ENCODE measurements around the gene TNFRSF6B. TPM values are rescaled to one million over a fixed set of nuclear protein-coding genes. Genes with fewer than 3 reads are reported as not detected.

The TNFRSF6B gene
- total and polyA plus RNA-seq, 5 donors = 0.23 to 2.7 (median 1.2) TPM; not detected in 1

DNA sequence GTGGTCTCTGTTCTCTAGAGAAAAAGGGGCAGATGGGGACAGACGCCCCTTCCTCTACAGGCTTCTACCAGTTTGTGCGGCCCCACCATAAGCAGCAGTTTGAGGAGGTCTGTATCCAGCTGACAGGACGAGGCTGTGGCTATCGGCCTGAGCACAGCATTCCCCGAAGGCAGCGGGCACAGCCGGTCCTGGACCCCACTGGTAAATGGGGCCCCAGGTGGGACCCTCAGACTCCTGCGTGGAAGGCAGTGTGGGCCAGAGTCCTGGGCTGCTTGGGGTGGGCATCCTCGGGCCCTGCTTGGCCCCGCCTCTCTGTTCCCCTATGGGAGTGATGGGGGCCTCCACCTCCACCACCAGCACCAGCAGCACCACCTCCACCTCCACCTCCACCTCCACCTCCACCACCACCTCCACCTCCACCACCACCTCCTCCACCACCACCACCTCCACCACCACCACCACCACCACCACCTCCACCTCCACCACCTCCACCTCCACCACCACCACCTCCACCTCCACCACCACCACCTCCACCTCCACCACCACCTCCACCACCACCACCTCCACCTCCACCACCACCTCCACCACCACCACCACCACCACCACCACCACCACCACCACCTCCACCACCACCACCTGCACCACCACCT lies 3.2 kb upstream of the TNFRSF6B start:
- no peaks in the 10 kb centered on the region for H3K4me1 ChIP-seq (ENCODE audit: control insufficient read depth, insufficient read depth, low read length)
- DNase-seq (peak; percentile 21 to 65 (median 57)), ATAC-seq (no peak)
- H3K27me3 ChIP-seq (ENCODE audit: control insufficient read depth, insufficient read depth) = no peaks in the 10 kb centered on the region
- no peak overlapping the region for H3K27ac ChIP-seq (ENCODE audit: low read length)
- intact Hi-C loops (cut with DNase I) = no loop called here
- H3K9me3 ChIP-seq (ENCODE audit: control insufficient read depth, low read length) = no peaks in the 10 kb centered on the region
- H3K4me3 ChIP-seq (ENCODE audit: low read length) = no peak overlapping the region
- 76% methylated on average over 10 of the region's 10 CpGs for WGBS

DNA sequence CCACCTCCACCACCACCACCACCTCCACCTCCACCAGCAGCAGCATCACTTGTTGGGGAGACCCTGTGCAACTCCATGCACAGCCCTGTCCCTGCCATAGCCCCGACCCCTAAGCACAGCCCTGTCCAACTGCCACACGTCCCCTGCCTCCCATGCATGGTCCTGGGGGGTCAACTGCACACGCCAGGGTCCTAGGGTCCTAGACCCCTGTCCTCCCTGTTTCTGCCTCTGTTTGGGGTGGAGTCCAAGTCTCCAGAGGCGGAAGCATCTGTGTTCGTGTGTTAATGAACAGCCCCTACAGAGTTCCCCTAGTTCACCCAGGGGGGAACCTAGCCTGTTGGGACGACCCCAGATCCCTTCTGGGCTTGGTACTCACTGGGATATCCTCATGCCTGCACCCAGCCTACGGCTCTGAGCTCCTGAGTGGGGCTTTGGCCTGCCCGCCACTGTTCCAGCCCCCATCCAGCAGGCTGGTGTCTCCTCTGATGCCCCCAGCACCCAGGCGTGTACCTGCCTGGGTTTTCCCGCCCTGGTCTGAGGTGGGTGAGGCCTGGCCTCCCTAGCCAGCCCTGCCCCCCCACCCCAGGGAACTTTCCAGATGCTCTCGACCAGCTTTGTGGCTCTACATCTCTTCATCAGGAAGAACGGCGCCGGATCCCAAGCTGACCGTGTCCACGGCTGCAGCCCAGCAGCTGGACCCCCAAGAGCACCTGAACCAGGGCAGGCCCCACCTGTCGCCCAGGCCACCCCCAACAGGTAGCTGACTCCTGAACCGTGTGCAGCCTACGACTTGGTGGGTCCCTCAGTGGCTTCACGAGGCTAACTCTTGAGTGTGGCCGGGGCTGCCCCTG lies 2.5 kb upstream of the TNFRSF6B start:
- no peak overlapping the region for H3K27ac ChIP-seq (ENCODE audit: low read length)
- intact Hi-C loops (cut with DNase I) = no loop called here
- H3K4me3 ChIP-seq (ENCODE audit: low read length) = no peak overlapping the region
- H3K27me3 ChIP-seq (ENCODE audit: control insufficient read depth, insufficient read depth) = no peaks in the 10 kb centered on the region
- peak in 2 of 3 donors; percentile 9 to 29 for DNase-seq
- WGBS = 94% methylated on average over 21 of the region's 21 CpGs
- H3K9me3 ChIP-seq (ENCODE audit: control insufficient read depth, low read length) = no peaks in the 10 kb centered on the region
- H3K4me1 ChIP-seq (ENCODE audit: control insufficient read depth, insufficient read depth, low read length) = no peaks in the 10 kb centered on the region
- ATAC-seq = no peak

DNA sequence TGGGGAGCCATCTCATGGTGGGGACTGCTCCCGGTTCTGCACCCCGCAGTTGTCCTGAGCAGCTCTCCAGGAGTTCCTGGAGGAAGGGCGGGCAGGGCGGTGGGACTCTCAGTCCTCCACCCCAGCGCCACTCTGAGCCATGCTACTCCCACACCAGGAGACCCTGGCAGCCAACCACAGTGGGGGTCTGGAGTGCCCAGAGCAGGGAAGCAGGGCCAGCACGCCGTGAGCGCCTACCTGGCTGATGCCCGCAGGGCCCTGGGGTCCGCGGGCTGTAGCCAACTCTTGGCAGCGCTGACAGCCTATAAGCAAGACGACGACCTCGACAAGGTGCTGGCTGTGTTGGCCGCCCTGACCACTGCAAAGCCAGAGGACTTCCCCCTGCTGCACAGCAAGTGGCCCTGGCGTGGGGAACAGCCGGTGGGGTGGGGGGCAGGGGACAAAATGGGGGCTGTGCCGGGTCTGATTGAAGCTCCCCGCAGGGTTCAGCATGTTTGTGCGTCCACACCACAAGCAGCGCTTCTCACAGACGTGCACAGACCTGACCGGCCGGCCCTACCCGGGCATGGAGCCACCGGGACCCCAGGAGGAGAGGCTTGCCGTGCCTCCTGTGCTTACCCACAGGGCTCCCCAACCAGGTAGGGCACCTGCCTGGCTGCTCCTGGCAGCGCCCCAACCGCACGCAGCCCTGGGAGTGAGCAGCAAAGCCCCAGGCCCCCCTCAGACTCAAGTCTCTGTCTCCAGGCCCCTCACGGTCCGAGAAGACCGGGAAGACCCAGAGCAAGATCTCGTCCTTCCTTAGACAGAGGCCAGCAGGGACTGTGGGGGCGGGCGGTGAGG lies 1.6 kb upstream of the TNFRSF6B start:
- no peaks in the 10 kb centered on the region for H3K4me1 ChIP-seq (ENCODE audit: control insufficient read depth, insufficient read depth, low read length)
- no peaks in the 10 kb centered on the region for H3K9me3 ChIP-seq (ENCODE audit: control insufficient read depth, low read length)
- no peak overlapping the region for H3K4me3 ChIP-seq (ENCODE audit: low read length)
- intact Hi-C loops (cut with DNase I) = no loop called here
- 92% methylated on average over 37 of the region's 37 CpGs for WGBS
- no peaks in the 10 kb centered on the region for H3K27me3 ChIP-seq (ENCODE audit: control insufficient read depth, insufficient read depth)
- ATAC-seq (no peak), DNase-seq (peak in 2 of 3 donors; percentile 54 to 63)
- H3K27ac ChIP-seq (ENCODE audit: low read length) = no peak overlapping the region

DNA sequence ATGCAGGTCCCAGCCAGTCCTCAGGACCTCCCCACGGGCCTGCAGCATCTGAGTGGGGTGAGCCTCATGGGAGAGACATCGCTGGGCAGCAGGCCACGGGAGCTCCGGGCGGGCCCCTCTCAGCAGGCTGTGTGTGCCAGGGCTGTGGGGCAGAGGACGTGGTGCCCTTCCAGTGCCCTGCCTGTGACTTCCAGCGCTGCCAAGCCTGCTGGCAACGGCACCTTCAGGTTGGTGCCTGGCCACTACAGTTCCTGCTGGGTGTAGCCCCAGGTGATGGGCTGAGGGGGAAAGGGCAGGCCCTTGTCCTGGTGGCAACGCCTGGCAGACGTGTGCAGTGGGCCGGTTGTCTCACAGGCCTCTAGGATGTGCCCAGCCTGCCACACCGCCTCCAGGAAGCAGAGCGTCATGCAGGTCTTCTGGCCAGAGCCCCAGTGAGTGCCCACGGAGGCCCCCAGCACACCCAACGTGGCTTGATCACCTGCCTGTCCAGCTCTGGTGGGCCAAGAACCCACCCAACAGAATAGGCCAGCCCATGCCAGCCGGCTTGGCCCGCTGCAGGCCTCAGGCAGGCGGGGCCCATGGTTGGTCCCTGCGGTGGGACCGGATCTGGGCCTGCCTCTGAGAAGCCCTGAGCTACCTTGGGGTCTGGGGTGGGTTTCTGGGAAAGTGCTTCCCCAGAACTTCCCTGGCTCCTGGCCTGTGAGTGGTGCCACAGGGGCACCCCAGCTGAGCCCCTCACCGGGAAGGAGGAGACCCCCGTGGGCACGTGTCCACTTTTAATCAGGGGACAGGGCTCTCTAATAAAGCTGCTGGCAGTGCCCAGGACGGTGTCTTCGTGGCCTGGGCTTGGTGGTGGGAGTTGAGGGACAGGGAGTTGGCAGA lies 787 bp upstream of the TNFRSF6B start:
- no peaks in the 10 kb centered on the region for H3K4me1 ChIP-seq (ENCODE audit: control insufficient read depth, insufficient read depth, low read length)
- intact Hi-C loops (cut with DNase I) = no loop called here
- H3K9me3 ChIP-seq (ENCODE audit: control insufficient read depth, low read length) = no peaks in the 10 kb centered on the region
- H3K4me3 ChIP-seq (ENCODE audit: low read length) = no peak overlapping the region
- WGBS = 76% methylated on average over 25 of the region's 25 CpGs
- no peaks in the 10 kb centered on the region for H3K27me3 ChIP-seq (ENCODE audit: control insufficient read depth, insufficient read depth)
- ATAC-seq = peak; percentile 7 to 36
- peak; percentile 50 to 85 (median 76) for DNase-seq
- no peak overlapping the region for H3K27ac ChIP-seq (ENCODE audit: low read length)

DNA sequence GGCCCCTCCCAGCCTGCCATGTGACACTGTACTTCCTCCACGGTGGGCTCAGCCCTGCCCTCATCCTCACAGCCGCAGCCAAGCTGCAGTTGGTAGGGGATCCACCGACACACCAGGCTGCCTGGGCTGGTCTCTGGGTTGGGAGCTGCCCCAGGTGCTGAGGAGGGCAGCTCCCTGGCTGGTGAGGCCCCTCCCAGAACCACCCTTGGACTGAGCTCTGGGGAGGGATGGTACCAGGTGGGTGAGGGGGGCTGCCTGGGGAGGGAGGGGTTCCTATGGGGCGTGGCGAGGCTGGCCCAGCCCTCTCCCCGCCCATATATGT lies 185 bp upstream of the TNFRSF6B start:
- no peaks in the 10 kb centered on the region for H3K4me1 ChIP-seq (ENCODE audit: control insufficient read depth, insufficient read depth, low read length)
- no peaks in the 10 kb centered on the region for H3K9me3 ChIP-seq (ENCODE audit: control insufficient read depth, low read length)
- 32% methylated on average over 6 of the region's 6 CpGs for WGBS
- H3K27me3 ChIP-seq (ENCODE audit: control insufficient read depth, insufficient read depth) = no peaks in the 10 kb centered on the region
- no peak overlapping the region for H3K27ac ChIP-seq (ENCODE audit: low read length)
- ATAC-seq (peak; percentile 18 to 20), DNase-seq (peak in 2 of 3 donors; percentile 59 to 65)
- intact Hi-C loops (cut with DNase I) = no loop called here
- H3K4me3 ChIP-seq (ENCODE audit: low read length) = no peak overlapping the region

DNA sequence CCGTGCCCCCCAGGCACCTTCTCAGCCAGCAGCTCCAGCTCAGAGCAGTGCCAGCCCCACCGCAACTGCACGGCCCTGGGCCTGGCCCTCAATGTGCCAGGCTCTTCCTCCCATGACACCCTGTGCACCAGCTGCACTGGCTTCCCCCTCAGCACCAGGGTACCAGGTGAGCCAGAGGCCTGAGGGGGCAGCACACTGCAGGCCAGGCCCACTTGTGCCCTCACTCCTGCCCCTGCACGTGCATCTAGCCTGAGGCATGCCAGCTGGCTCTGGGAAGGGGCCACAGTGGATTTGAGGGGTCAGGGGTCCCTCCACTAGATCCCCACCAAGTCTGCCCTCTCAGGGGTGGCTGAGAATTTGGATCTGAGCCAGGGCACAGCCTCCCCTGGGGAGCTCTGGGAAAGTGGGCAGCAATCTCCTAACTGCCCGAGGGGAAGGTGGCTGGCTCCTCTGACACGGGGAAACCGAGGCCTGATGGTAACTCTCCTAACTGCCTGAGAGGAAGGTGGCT lies 960 bp downstream of the TNFRSF6B start:
- H3K27me3 ChIP-seq (ENCODE audit: control insufficient read depth, insufficient read depth) = no peaks in the 10 kb centered on the region
- no peaks in the 10 kb centered on the region for H3K4me1 ChIP-seq (ENCODE audit: control insufficient read depth, insufficient read depth, low read length)
- DNase-seq = peak in 2 of 3 donors; percentile 43 to 64
- H3K4me3 ChIP-seq (ENCODE audit: low read length) = no peak overlapping the region
- intact Hi-C loops (cut with DNase I) = no loop called here
- H3K9me3 ChIP-seq (ENCODE audit: control insufficient read depth, low read length) = no peaks in the 10 kb centered on the region
- 54% methylated on average over 7 of the region's 7 CpGs for WGBS
- H3K27ac ChIP-seq (ENCODE audit: low read length) = no peak overlapping the region
- no peak for ATAC-seq

DNA sequence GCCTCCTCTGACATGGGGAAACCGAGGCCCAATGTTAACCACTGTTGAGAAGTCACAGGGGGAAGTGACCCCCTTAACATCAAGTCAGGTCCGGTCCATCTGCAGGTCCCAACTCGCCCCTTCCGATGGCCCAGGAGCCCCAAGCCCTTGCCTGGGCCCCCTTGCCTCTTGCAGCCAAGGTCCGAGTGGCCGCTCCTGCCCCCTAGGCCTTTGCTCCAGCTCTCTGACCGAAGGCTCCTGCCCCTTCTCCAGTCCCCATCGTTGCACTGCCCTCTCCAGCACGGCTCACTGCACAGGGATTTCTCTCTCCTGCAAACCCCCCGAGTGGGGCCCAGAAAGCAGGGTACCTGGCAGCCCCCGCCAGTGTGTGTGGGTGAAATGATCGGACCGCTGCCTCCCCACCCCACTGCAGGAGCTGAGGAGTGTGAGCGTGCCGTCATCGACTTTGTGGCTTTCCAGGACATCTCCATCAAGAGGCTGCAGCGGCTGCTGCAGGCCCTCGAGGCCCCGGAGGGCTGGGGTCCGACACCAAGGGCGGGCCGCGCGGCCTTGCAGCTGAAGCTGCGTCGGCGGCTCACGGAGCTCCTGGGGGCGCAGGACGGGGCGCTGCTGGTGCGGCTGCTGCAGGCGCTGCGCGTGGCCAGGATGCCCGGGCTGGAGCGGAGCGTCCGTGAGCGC lies 1.6 kb downstream of the TNFRSF6B start:
- intact Hi-C loops (cut with DNase I) = no loop called here
- H3K4me1 ChIP-seq (ENCODE audit: control insufficient read depth, insufficient read depth, low read length) = no peaks in the 10 kb centered on the region
- ATAC-seq = no peak
- peak in 2 of 3 donors; percentile 45 to 50 for DNase-seq
- H3K27ac ChIP-seq (ENCODE audit: low read length) = no peak overlapping the region
- no peak overlapping the region for H3K4me3 ChIP-seq (ENCODE audit: low read length)
- H3K9me3 ChIP-seq (ENCODE audit: control insufficient read depth, low read length) = no peaks in the 10 kb centered on the region
- 77% methylated on average over 40 of the region's 40 CpGs for WGBS
- no peaks in the 10 kb centered on the region for H3K27me3 ChIP-seq (ENCODE audit: control insufficient read depth, insufficient read depth)

DNA sequence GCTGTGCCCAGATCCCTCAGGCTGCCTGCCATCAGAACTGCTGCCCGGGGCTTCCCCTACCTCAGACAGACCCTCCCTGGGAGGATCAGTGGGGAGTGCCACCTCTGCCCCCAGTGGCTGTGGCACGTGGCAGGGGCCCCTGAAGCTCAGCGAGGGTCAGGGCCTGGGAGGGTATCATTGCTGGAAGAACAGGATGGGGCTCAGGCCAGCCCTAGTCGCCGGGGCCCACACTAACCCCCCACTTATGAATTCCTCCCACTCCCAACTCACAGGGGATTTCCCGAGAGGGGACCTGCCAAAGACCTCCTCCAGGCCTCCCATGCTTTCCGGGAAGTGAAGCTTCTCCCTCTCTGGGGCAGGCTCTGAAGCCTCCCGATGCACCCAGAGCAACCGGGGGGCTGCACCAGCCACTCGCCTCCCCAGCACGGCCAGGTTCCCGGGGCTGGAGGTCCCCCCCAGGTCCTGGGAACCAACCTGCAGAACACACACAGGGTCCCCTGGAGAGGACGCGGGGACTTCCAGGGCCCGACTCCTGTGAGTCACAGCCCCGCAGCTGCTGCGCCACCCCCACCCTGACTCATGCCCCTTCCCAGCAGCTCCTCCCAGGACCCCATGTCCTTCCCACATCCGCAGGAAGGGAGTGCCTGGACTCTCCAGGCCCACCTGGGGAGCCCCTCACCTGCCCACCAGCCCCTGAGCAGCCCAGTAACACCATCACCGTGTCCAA lies 2.5 kb downstream of the TNFRSF6B start:
- no peaks in the 10 kb centered on the region for H3K27me3 ChIP-seq (ENCODE audit: control insufficient read depth, insufficient read depth)
- peak in 1 of 2 donors; percentile 39 for ATAC-seq
- peak overlapping the region; percentile 7 for H3K27ac ChIP-seq (ENCODE audit: low read length)
- peak; percentile 74 to 80 (median 78) for DNase-seq
- H3K4me1 ChIP-seq (ENCODE audit: control insufficient read depth, insufficient read depth, low read length) = no peaks in the 10 kb centered on the region
- H3K4me3 ChIP-seq (ENCODE audit: low read length) = no peak overlapping the region
- WGBS = 39% methylated on average over 19 of the region's 19 CpGs
- intact Hi-C loops (cut with DNase I) = no loop called here
- H3K9me3 ChIP-seq (ENCODE audit: control insufficient read depth, low read length) = no peaks in the 10 kb centered on the region

DNA sequence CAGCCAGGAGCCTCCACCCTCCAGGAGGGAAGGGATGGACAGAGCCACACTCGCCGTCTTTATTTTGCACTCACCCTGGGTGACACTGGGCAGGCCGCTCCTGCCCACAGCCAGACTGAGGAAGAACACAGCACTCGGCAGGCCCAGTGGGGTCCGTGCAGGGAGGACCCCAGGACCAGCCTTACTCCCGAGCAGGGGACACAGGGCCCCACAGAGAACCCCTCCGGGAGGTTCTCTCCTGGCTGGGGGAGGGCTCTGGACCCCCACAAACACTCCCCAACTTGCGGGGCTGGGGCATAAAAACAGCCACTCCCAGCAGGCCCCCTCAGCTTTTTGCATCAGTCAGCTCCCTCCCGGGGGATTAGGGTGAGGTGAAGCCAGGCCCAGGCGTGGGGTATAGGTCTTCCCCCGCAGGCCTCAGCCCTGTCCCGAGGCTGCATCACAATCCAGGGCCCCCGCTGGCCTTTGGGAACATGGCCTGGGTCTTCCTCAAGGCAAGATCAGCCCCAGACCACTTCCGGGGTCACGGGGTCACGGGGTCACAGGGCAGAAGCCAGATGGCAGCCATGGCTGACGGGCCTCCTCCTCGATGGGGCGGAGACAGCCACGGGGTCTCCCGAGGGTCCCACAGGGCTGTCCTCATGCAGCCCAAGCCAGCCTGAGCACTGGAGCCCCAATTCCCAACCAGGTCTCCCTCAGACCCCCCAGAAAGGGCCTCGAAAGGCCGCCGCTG lies 3.2 kb downstream of the TNFRSF6B start:
- intact Hi-C loops (cut with DNase I) = no loop called here
- ATAC-seq (peak in 1 of 2 donors; percentile 0), DNase-seq (peak; percentile 33 to 60 (median 60))
- 74% methylated on average over 24 of the region's 24 CpGs for WGBS
- Histone ChIP-seq H3K27me3 (ENCODE audit: control insufficient read depth, insufficient read depth) (no peaks in the 10 kb centered on the region), H3K27ac (ENCODE audit: low read length) (no peak overlapping the region), H3K4me1 (ENCODE audit: control insufficient read depth, insufficient read depth, low read length) (no peaks in the 10 kb centered on the region), H3K9me3 (ENCODE audit: control insufficient read depth, low read length) (no peaks in the 10 kb centered on the region), H3K4me3 (ENCODE audit: low read length) (no peak overlapping the region)

Measured in right cardiac atrium (tissue), 5 donors.